CD14-positive monocyte (primary cell): ENCODE data around the gene UGT1A6. TPM values are rescaled to one million over a fixed set of nuclear protein-coding genes. Genes with fewer than 3 reads are reported as not detected.

Experiments used
- DNase-seq, 3 donors: peaks; one replicate each; pipeline ENCODE4 v3.0.0-alpha.2; 2011 to 2022
- H2AFZ ChIP-seq: 2 replicates; pipeline ENCODE4 v1.6.0; 2012; ENCODE audit warnings: mild to moderate bottlenecking, low read depth, low read length, inconsistent platforms; ENCODE audit not compliant: insufficient read depth, poor library complexity, severe bottlenecking
- H3K27ac ChIP-seq, 2 donors: 1 replicate in 1 of 2; 2 replicates in 1 of 2; pipeline ENCODE4 v1.5.1; 2012 to 2013; ENCODE audit warnings: low read length in 2 of 2, control low read depth in 1 of 2, inconsistent platforms in 1 of 2, low read depth in 1 of 2, mild to moderate bottlenecking in 1 of 2
- H3K27me3 ChIP-seq, 2 donors: one replicate each; pipeline versions ENCODE4 v1.6.0 to v1.6.1; 2011 to 2013; ENCODE audit warnings: low read length in 2 of 2; ENCODE audit not compliant: control insufficient read depth in 2 of 2, insufficient read depth in 2 of 2
- H3K36me3 ChIP-seq, 2 donors: replicated peaks in 1 of 2; 1 replicate in 1 of 2; 2 replicates in 1 of 2; pipeline versions ENCODE4 v1.5.1 to v1.6.1; 2012 to 2013; ENCODE audit warnings: low read length in 2 of 2, control low read depth in 1 of 2, inconsistent platforms in 1 of 2, mild to moderate bottlenecking in 1 of 2; ENCODE audit not compliant: insufficient read depth in 2 of 2, control insufficient read depth in 1 of 2
- H3K4me1 ChIP-seq, 2 donors: 1 replicate in 1 of 2; 2 replicates in 1 of 2; pipeline versions ENCODE4 v1.5.1 to v1.6.1; 2012 to 2013; ENCODE audit warnings: low read length in 2 of 2, control low read depth in 1 of 2, inconsistent platforms in 1 of 2, mild to moderate bottlenecking in 1 of 2, moderate library complexity in 1 of 2; ENCODE audit not compliant: insufficient read depth in 2 of 2, control insufficient read depth in 1 of 2
- H3K4me2 ChIP-seq: replicated peaks from 2 replicates; pipeline ENCODE3; 2012; ENCODE audit warnings: low read length, moderate library complexity, mild to moderate bottlenecking; ENCODE audit not compliant: poor library complexity, severe bottlenecking; ENCODE audit errors: extremely low read depth
- H3K4me3 ChIP-seq, 3 experiments: fragments of 200-600 bp in 1 of 3; sonication (generic) in 1 of 3; replicated peaks in 1 of 3; 1 replicate in 2 of 3; 2 replicates in 1 of 3; pipeline ENCODE4 v1.5.1; 2011 to 2013; ENCODE audit warnings: low read length in 3 of 3, mild to moderate bottlenecking in 3 of 3, control low read depth in 2 of 3, low read depth in 2 of 3, inconsistent platforms in 1 of 3, moderate library complexity in 1 of 3
- H3K79me2 ChIP-seq: 2 replicates; pipeline ENCODE4 v1.6.0; 2012; ENCODE audit warnings: mild to moderate bottlenecking, control low read depth, inconsistent platforms, low read length, moderate library complexity; ENCODE audit not compliant: insufficient read depth
- H3K9ac ChIP-seq: 2 replicates; pipeline ENCODE4 v1.6.0; 2017; ENCODE audit warnings: low read length, mild to moderate bottlenecking; ENCODE audit not compliant: insufficient read depth, poor library complexity, severe bottlenecking
- H3K9me3 ChIP-seq, 2 donors: replicated peaks in 1 of 2; 1 replicate in 1 of 2; 2 replicates in 1 of 2; pipeline versions ENCODE4 v1.5.1 to v1.6.1; 2012 to 2013; ENCODE audit warnings: low read length in 2 of 2, control low read depth in 1 of 2; ENCODE audit not compliant: control insufficient read depth in 1 of 2, insufficient read depth in 1 of 2
- H4K20me1 ChIP-seq: 2 replicates; pipeline ENCODE4 v1.6.0; 2012; ENCODE audit warnings: mild to moderate bottlenecking, low read length, control low read depth, moderate library complexity; ENCODE audit not compliant: insufficient read depth
- H3K27ac Mint-ChIP-seq, 7 donors: one replicate each; pipeline ENCODE4 v1.8.0; 2020; ENCODE audit warnings: mild to moderate bottlenecking in 7 of 7, mixed read lengths in 7 of 7, moderate library complexity in 6 of 7, inconsistent platforms in 2 of 7
- H3K27me3 Mint-ChIP-seq, 3 donors: one replicate each; pipeline ENCODE4 v1.8.0; 2021 to 2022; ENCODE audit warnings: low read depth in 3 of 3, mild to moderate bottlenecking in 3 of 3, mixed read lengths in 3 of 3, moderate library complexity in 3 of 3, inconsistent platforms in 1 of 3
- H3K36me3 Mint-ChIP-seq, 2 donors: one replicate each; pipeline ENCODE4 v1.8.0; 2020; ENCODE audit warnings: mixed read lengths in 2 of 2, inconsistent platforms in 1 of 2, mild to moderate bottlenecking in 1 of 2
- H3K4me1 Mint-ChIP-seq: one replicate; pipeline ENCODE4 v1.8.0; 2020; ENCODE audit warnings: mild to moderate bottlenecking, mixed read lengths
- H3K4me3 Mint-ChIP-seq, 2 donors: one replicate each; pipeline ENCODE4 v1.8.0; 2020; ENCODE audit warnings: mild to moderate bottlenecking in 2 of 2, mixed read lengths in 2 of 2, moderate library complexity in 1 of 2
- H3K9me3 Mint-ChIP-seq, 7 donors: one replicate each; pipeline ENCODE4 v1.8.0; 2020 to 2022; ENCODE audit warnings: mixed read lengths in 7 of 7, mild to moderate bottlenecking in 6 of 7, moderate library complexity in 6 of 7, inconsistent platforms in 2 of 7
- WGBS: methylation state at CpG from one replicate; pipeline ENCODE4 v1.1.5; 2013; ENCODE audit warnings: missing lambda C conversion rate; ENCODE audit not compliant: insufficient coverage; 5-methylcytosine and 5-hydroxymethylcytosine counted together
- intact Hi-C, 2 donors: fragments of 100-400 bp; cut with micrococcal nuclease; formaldehyde crosslinking; loops; one replicate each; pipeline versions ENCODE4 v1.15.0 to v1.15.1; 2023
- polyA plus RNA-seq, 3 donors: library from polyadenylated mRNA; depleted of rRNA in 1 of 3; unstranded in 2 of 3; stranded (reverse) in 1 of 3; fragments of 300-500 nt in 2 of 3; fragments of >200 nt in 1 of 3; fragmentation: Illumina TruSeq in 2 of 3; gene quantifications; 1 replicate in 2 of 3; 2 replicates in 1 of 3; pipeline ENCODE4 v1.2.3, GENCODE V29; 2012 to 2021
- TF ChIP-seq, protein P1 (sequence below): fragments of 200-600 bp; IDR thresholded peaks from one replicate; pipeline ENCODE4 v1.8.0; 2022; ENCODE audit warnings: antibody characterized with exemption, mild to moderate bottlenecking

UGT1A6 gene
- polyA plus RNA-seq, 3 donors: not detected

- no peak overlapping the region for H3K27ac ChIP-seq
- no peaks in the 10 kb centered on the region for H4K20me1 ChIP-seq
- no peaks in the 10 kb centered on the region for H3K36me3 ChIP-seq
- no peak for DNase-seq
- no peaks in the 10 kb centered on the region for H3K27me3 ChIP-seq
- no peak overlapping the region for H3K4me2 ChIP-seq
- intact Hi-C loops: no loop called here
- H3K9me3 ChIP-seq: no peaks in the 10 kb centered on the region
- no peak overlapping the region for H3K9ac ChIP-seq
- no peaks in the 10 kb centered on the region for H3K79me2 ChIP-seq
- H3K4me1 ChIP-seq: no peaks in the 10 kb centered on the region
- Mint-ChIP-seq H3K9me3 (peaks cover 0 to 5% (median 0%) of the 10 kb centered on the region in 7 donors), H3K4me3 (no peak overlapping the region), H3K36me3 (no peaks in the 10 kb centered on the region), H3K4me1 (no peaks in the 10 kb centered on the region), H3K27ac (no peak overlapping the region), H3K27me3 (peaks cover 2 to 9% (median 7%) of the 10 kb centered on the region in 3 donors)
- no peak overlapping the region for H2AFZ ChIP-seq
- WGBS: 93% methylated on average over 3 of the region's 4 CpGs
- H3K4me3 ChIP-seq: no peak overlapping the region
- TF ChIP-seq, protein P1, sequence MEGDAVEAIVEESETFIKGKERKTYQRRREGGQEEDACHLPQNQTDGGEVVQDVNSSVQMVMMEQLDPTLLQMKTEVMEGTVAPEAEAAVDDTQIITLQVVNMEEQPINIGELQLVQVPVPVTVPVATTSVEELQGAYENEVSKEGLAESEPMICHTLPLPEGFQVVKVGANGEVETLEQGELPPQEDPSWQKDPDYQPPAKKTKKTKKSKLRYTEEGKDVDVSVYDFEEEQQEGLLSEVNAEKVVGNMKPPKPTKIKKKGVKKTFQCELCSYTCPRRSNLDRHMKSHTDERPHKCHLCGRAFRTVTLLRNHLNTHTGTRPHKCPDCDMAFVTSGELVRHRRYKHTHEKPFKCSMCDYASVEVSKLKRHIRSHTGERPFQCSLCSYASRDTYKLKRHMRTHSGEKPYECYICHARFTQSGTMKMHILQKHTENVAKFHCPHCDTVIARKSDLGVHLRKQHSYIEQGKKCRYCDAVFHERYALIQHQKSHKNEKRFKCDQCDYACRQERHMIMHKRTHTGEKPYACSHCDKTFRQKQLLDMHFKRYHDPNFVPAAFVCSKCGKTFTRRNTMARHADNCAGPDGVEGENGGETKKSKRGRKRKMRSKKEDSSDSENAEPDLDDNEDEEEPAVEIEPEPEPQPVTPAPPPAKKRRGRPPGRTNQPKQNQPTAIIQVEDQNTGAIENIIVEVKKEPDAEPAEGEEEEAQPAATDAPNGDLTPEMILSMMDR: no peak
Measured at GRCh38 chr2:233816771-233817170, 124.1 kb downstream of the UGT1A6 start.

- Mint-ChIP-seq H3K27ac (peak overlapping the region in 1 of 7 donors; percentile 65), H3K4me3 (no peak overlapping the region), H3K9me3 (peaks cover 0 to 5% (median 0%) of the 10 kb centered on the region in 7 donors), H3K27me3 (peaks cover 2 to 9% (median 7%) of the 10 kb centered on the region in 3 donors), H3K4me1 (no peaks in the 10 kb centered on the region), H3K36me3 (no peaks in the 10 kb centered on the region)
- H2AFZ ChIP-seq: no peak overlapping the region
- H3K9ac ChIP-seq: no peak overlapping the region
- H3K4me2 ChIP-seq: no peak overlapping the region
- H3K36me3 ChIP-seq: no peaks in the 10 kb centered on the region
- H3K27ac ChIP-seq: no peak overlapping the region
- H3K4me3 ChIP-seq: no peak overlapping the region
- WGBS: 72% methylated on average over 3 of the region's 3 CpGs
- no peak for DNase-seq
- H3K79me2 ChIP-seq: no peaks in the 10 kb centered on the region
- no peaks in the 10 kb centered on the region for H3K9me3 ChIP-seq
- no peaks in the 10 kb centered on the region for H3K4me1 ChIP-seq
- intact Hi-C loops: no loop called here
- TF ChIP-seq, protein P1: no peak
- H3K27me3 ChIP-seq: no peaks in the 10 kb centered on the region
- no peaks in the 10 kb centered on the region for H4K20me1 ChIP-seq
Measured at GRCh38 chr2:233817361-233817911, 124.7 kb downstream of the UGT1A6 start.
